H1 (cell line): ENCODE measurements around the gene WWC2. TPM values are rescaled to one million over a fixed set of nuclear protein-coding genes. Genes with fewer than 3 reads are reported as not detected.

Experiments used
- CBX5 ChIP-seq: fragments of 300-800, 300-1000 bp; sonication (generic); IDR thresholded peaks from 2 replicates; pipeline ENCODE4 v1.7.1; 2016; ENCODE audit warnings: antibody characterized with exemption, low read length, low read depth
- polyA plus RNA-seq, 7 experiments: library from polyadenylated mRNA; depleted of rRNA in 3 of 7; stranded (reverse) in 5 of 7; unstranded in 2 of 7; fragments of >200 nt in 5 of 7; fragments of 200-250 nt in 2 of 7; gene quantifications; 1 replicate in 5 of 7; 2 replicates in 1 of 7; 4 replicates in 1 of 7; pipeline versions ENCODE4 v1.2.1 to v1.2.3, GENCODE V29; 2011 to 2013; ENCODE audit warnings: missing spikeins in 2 of 7, mixed read lengths in 2 of 7
- total RNA-seq: library from RNA; stranded (reverse); fragmentation: NEBNext Ultra II Directional; extraction: Animal tissue kit (Norgen Biotek cat#: 25700); gene quantifications from 2 replicates; pipeline ENCODE4 v1.2.1, GENCODE V29; 2021

Gene WWC2
- total and polyA plus RNA-seq, 2 of the 8 experiments (the other 6 are each of a cell fraction or from before 2014, with no cell fraction given): 17.6 to 135 TPM

DNA sequence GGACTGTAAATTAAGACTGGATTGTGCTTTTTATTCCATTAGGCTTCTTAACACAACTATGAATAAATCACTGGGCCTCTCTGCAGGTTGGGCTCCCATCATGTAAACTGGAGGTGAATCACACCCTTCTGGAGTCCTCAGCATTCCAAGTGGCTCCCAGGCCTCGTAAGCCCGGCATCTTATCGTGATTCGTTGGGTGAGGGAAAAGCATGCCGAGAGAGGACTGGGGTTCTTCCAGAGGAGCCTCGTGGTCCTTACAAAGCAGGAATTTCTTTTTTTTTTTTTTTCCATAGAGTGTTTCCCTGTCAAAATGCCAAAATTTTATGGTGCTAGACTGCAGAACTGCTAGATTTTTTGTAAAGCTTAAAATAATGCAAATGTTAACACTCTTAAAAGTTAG is 201.0 kb downstream of the WWC2 start (continued):
- TF ChIP-seq CBX5: no peak
